T-helper 1 cell (primary cell): Measurements from ENCODE around the gene PLK3.
"Not testable (repeated sequence)": the region's sequence is repeated elsewhere in the genome, so short reads cannot be mapped to it uniquely, and the experiment has no call there.

Experiments
- DNase-seq, 5 donors: peaks; one replicate each; pipeline ENCODE4 v3.0.0-alpha.2; 2012 to 2020
- total RNA-seq, 4 donors: gene quantifications; one replicate each; lab custom pipeline; 2026; lab: John Stamatoyannopoulos, UW

The PLK3 gene
- total RNA-seq: 675 to 1,134 (median 947) reads per million in 4 donors

- DNase-seq: peak; percentile 98 to 99 (median 99)
Measured at GRCh38 chr1:44799770-44800584, at the start of gene PLK3. TSS of gene PLK3 (plus strand) at chr1:44800377. CDS start at chr1:44800464, 87 bp downstream.

- DNase-seq: no peak
Measured at GRCh38 chr1:44757420-44757819, 42.8 kb upstream of the PLK3 start.

- DNase-seq: no peak
Measured at GRCh38 chr1:44759077-44759476, 41.1 kb upstream of the PLK3 start.

GRCh38 chr1:44760876-44761275 lies 39.3 kb upstream of the PLK3 start:
- no peak for DNase-seq

DNA sequence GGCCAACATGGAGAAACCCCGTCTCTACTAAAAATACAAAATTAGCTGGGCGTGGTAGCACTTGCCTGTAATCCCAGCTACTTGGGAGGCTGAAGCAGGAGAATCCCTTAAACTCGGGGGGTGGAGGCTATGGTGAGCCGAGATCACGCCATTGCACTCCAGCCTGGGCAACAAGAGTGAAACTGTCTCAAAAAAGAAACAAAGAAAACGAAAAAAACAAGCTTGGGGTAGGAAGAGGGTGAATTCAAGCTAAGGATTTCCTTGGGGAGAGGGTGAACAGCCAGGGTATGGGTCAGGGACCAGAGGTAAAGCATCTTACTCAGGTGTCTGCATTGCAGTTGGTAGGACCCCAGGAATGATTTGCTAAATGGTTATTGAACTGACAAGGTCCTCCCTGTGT lies 33.8 kb upstream of the PLK3 start:
- not testable (repeated sequence) for DNase-seq

DNA sequence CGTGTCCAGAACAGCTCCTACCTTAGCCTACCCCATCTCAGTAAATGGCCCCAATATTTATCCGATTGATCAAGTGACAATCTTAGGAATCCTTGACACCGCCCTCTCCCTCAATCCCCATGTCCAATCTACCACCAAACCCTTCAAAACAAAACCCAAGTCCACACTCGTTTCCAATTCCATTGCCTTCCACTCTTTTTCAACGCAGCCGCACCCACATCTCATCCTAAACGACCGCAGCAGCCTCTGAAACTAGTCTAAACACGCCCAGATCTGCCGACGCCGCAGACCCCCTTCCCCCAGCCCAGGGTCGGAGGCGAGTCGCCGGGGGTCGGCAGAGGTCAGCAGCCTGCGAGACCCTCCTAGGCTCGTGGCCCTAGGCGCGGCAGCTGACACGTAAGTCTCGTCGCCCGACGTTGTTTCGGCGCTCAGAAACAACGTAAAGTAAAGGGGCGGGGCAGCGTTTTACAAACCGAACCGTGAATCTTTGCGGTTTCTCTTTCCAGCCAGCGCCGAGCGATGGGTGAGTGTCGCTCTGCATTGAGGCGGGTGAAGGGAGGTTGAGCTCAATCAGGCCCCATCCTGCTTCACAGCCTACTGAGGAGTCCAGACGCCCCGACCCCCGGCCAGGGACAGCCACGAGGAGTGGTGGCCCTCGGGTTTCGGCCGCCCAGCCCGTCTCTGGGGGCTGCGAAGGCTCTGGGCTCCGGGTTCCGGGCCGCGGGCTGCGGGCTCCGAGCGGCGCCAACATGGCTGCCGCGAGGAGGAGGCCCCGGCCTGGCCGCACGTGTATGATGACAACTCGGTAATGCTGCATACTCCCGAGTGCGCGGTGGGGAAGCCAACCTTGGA lies 24.9 kb upstream of the PLK3 start, which contains the start of gene RPS8:
Gene RPS8 (plus strand): TSS at position 463 of the 852 bp plus-strand sequence. CDS start 57 bp downstream, at position 520.
- peak; percentile 69 to 93 (median 80) for DNase-seq

- peak in 2 of 5 donors; percentile 33 to 39 for DNase-seq
Measured at GRCh38 chr1:44775930-44776729, 24.0 kb upstream of the PLK3 start.

GRCh38 chr1:44776730-44777068 lies 23.5 kb upstream of the PLK3 start:
- DNase-seq: no peak

DNA sequence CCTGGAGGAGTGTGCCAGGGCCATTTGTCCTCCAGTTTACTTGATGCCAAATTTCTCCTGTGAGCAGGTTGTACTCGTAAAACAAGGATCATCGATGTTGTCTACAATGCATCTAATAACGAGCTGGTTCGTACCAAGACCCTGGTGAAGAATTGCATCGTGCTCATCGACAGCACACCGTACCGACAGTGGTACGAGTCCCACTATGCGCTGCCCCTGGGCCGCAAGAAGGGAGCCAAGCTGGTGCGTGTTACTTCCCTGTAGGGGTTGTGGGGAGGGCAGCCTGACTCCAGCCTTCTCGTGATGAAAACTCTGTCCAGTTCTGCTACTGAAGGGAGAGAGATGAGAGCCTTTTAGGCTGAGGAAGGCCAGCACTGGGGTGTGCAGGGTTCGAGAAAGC lies 22.6 kb upstream of the PLK3 start:
- DNase-seq: no peak

- no peak for DNase-seq
Measured at GRCh38 chr1:44777969-44778635, 22.1 kb upstream of the PLK3 start.

DNA sequence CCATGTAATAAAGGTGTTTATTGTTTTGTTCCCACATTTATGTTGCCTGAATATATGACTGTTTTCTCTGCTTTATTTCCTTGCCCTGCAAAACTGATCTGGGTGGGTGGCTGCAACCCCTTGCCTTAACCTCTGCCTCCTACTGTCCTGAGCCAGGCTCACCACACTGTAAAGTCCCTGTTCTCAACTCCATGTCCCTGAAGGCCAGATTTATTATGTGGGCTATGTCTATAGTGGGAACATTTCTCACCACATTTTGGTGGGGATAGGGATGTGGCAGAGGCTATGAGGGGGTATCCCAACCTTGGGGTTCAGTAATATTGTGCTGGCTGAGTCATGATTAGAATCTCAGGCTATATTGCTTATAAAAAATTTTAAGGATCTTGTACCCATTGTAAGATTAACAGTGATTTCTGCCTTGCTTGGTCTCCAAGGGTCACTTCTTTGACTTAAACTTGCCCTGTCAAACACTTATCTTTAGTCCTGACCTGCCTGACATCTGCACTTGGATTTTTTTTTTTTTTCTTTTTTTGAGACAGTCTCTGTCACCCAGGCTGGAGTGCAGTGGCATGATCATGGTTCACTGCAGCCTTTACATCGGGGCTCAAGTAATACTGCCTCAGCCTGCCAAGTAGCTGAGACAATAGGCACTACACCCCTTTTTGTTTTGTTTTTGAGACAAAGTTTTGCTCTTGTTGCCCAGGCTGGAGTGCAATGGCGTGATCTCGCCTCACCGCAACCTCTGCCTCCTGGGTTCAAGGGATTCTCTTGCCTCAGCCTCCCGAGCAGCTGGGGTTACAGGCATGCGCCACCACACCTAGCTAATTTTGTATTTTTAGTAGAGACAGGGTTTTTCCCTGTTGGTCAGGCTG lies 21.2 kb upstream of the PLK3 start:
- DNase-seq: no peak

DNA sequence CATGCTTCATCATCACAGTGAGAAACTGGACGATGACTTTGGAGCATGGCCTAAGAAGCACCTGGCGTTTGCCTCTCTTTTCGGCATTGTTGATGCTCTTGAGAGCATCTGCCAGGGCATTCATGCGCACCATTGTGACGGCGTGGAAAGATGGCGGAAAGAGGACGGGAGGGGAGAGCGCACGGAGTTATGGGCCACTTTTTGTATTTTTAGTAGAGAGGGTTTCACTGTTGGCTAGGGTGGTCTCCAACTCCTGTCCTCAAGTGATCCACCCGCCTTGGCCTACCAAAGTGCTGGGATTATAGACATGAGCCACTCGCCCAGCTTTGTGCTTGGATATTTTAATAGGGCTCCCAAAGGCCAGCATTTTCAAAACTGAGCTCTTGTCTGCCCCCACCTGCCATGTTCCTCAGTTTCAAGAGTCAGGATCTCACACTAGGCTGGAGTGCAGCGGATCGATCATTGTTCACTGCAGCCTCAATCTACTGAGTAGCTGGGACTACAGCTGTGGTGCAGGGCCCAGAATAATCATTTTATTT lies 19.5 kb upstream of the PLK3 start:
- DNase-seq: no peak

- no peak for DNase-seq
Measured at GRCh38 chr1:44783697-44784093, 16.5 kb upstream of the PLK3 start.

DNA sequence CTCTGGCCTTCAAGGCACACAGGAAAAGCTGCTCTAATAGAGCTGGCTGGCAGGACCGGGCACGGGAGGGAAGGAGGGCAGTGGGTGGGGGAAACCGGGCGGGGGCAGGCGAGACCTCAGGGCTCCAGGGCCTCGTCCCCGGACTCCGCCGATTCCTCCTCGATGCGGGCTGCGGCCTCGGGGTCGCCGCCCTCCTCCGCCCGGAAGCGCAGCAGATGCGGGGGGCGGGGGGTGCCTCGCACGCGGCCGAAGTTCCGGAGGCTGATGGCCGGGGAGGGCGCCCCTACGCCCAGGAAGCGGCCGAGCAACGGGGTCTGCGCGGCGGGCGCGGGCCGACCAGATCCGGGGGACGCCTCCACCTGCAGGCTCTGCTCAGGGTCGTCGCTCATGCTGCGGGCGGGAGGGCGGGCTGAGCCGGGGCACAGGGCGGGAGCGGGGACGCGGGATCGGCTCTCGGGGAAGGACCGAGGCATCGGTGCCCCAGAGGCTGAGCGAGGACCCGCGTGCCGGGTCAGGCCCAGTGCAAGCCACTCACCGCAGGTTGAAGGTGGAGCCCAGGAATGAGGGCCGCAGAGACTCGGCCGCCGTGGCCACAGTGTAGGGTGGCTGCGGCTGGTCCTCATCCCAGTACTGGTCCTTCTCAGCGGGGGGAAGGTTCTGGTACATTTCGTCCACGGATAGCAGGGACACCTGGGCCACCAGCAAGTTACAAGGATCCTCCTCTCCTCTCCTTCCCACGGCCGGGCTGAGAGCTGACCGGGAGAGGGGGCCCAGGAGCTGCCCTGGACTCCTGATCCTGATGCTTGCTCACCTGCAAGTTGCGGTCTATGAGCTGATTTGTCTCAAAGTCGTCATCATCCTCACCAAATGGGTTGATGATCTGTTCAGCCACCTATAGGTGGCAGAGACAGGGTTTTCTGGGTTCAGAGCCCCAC lies 15.8 kb upstream of the PLK3 start:
- DNase-seq: peak in 2 of 5 donors; percentile 32

DNA sequence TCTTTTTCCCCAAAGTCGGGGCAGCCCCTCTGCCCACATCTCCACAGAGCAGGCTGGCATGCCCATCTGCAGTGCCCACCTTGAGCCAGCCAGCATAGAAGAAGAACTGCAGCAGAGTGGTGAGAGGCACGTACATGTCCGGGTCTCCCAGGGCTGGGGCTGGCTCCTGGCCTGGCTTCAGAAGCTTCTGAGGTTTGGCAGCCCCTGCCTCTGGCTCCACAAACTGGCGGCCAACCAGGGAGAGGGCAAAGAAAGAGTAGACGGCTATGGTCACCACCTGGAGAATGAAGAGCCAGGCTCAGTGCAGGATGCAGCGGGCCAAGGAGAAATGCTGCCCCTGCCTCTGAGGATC lies 15.2 kb upstream of the PLK3 start:
- DNase-seq: no peak

DNA sequence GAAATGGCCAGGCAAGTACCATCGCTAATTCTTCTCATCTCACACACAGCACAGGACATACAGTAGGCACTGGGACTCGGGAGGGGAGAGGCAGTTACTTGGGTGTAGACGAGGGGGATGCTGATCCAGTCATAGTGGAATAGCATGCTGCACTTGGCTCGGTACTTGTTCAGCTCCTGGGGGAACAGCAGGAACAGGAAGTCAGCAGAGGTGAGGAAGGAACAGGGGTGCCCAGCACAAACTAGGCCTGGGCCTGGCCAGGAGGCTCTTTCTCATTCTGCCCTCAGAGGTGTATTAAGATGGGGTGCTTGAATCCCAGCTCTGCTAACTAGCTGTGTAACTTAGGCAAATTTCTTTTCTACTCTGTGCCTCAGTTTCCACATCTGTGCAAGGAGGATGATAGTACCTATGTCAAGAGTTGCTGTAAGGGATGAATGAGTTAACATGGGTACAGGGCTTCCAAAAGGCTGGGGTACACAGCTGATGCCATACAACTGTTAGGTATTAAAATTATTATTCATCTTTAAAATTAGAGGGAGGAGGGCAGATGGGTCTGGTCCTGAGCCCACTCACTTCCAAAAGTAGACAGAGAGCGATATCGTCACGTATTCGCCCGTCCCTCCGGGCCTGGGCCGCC lies 14.6 kb upstream of the PLK3 start:
- no peak for DNase-seq

GRCh38 chr1:44786138-44786840 lies 13.9 kb upstream of the PLK3 start:
- DNase-seq: peak; percentile 56 to 74 (median 72)

GRCh38 chr1:44786841-44787426 lies 13.2 kb upstream of the PLK3 start:
- no peak for DNase-seq
